D721Med (cell line): Measurements from ENCODE around the gene GASK1A.

Experiments
- DNase-seq: peaks from one replicate; pipeline ENCODE4 v3.0.0; 2011; ENCODE audit warnings: low spot score; ENCODE audit not compliant: insufficient read length
- FAIRE-seq: peaks from 2 replicates; lab custom pipeline; 2011; peaks lifted over from hg19 to GRCh38; lab: Jason Lieb, UNC
- CTCF ChIP-seq: IDR thresholded peaks from 2 replicates; pipeline ENCODE4 v1.5.1; 2012; ENCODE audit warnings: mild to moderate bottlenecking, control low read depth; ENCODE audit not compliant: insufficient read depth; ENCODE audit errors: missing control alignments

Gene GASK1A

GRCh38 chr3:43015991-43016865 lies 37.1 kb downstream of the GASK1A start:
- no peak for TF ChIP-seq CTCF
- DNase-seq (no peak), FAIRE-seq (no peak)

GRCh38 chr3:43017004-43017403 lies 37.9 kb downstream of the GASK1A start:
- no peak for DNase-seq
- FAIRE-seq = no peak
- TF ChIP-seq CTCF = no peak

GRCh38 chr3:43017593-43018195 lies 38.6 kb downstream of the GASK1A start:
- no peak for DNase-seq
- no peak for TF ChIP-seq CTCF
- no peak for FAIRE-seq

- DNase-seq (no peak), FAIRE-seq (peak; percentile 71)
- TF ChIP-seq CTCF = no peak
Observed at GRCh38 chr3:43018246-43018645, 39.1 kb downstream of the GASK1A start.

GRCh38 chr3:43019006-43019809 lies 40.1 kb downstream of the GASK1A start:
- peak; percentile 46 for FAIRE-seq

GRCh38 chr3:43019826-43020225 lies 40.7 kb downstream of the GASK1A start:
- no peak for TF ChIP-seq CTCF
- FAIRE-seq (no peak), DNase-seq (no peak)

More at GRCh38 chr3:43019006-43019809, 40.1 kb downstream of the GASK1A start:
- no peak for DNase-seq
- no peak for TF ChIP-seq CTCF
